C4-2B (cell line): Measurements from ENCODE around the gene SF3B1.

Experiments used
- ZFX ChIP-seq: fragments of 450-650 bp; IDR thresholded peaks from 2 replicates; pipeline ENCODE4 v1.6.1; 2017
- TF ChIP-seq, protein P1 (sequence below): fragments of 450-650 bp; conservative IDR thresholded peaks from 2 replicates; pipeline ENCODE4 v1.5.1; 2017; ENCODE audit warnings: mild to moderate bottlenecking

DNA sequence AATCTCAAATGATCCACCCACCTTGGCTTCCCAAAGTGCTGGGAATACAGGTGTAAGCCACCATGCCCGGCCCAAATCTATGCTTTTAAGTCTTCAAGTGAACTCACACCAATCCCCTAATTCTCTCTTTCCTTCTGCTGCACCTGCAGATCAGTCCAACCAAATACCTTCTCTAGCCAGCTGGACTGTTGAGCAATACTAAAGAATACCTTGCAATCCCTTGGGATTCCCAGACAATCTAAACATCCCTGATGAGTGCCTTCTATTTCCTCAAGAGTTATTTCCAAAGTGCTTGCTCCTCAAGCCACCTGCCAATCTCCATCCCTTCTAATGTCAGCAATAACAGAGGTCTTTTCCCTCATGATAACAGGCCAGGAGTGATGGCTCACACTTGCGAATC is 48.6 kb downstream of the SF3B1 start:
- TF ChIP-seq, protein P1, sequence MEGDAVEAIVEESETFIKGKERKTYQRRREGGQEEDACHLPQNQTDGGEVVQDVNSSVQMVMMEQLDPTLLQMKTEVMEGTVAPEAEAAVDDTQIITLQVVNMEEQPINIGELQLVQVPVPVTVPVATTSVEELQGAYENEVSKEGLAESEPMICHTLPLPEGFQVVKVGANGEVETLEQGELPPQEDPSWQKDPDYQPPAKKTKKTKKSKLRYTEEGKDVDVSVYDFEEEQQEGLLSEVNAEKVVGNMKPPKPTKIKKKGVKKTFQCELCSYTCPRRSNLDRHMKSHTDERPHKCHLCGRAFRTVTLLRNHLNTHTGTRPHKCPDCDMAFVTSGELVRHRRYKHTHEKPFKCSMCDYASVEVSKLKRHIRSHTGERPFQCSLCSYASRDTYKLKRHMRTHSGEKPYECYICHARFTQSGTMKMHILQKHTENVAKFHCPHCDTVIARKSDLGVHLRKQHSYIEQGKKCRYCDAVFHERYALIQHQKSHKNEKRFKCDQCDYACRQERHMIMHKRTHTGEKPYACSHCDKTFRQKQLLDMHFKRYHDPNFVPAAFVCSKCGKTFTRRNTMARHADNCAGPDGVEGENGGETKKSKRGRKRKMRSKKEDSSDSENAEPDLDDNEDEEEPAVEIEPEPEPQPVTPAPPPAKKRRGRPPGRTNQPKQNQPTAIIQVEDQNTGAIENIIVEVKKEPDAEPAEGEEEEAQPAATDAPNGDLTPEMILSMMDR = no peak
- TF ChIP-seq ZFX = no peak
